NCI-H1092 (cell line): ENCODE measurements around the gene LRP1.

Experiments
- DNase-seq: peaks from one replicate; lab custom pipeline; 2025; lab: John Stamatoyannopoulos, UW

LRP1 gene

DNA sequence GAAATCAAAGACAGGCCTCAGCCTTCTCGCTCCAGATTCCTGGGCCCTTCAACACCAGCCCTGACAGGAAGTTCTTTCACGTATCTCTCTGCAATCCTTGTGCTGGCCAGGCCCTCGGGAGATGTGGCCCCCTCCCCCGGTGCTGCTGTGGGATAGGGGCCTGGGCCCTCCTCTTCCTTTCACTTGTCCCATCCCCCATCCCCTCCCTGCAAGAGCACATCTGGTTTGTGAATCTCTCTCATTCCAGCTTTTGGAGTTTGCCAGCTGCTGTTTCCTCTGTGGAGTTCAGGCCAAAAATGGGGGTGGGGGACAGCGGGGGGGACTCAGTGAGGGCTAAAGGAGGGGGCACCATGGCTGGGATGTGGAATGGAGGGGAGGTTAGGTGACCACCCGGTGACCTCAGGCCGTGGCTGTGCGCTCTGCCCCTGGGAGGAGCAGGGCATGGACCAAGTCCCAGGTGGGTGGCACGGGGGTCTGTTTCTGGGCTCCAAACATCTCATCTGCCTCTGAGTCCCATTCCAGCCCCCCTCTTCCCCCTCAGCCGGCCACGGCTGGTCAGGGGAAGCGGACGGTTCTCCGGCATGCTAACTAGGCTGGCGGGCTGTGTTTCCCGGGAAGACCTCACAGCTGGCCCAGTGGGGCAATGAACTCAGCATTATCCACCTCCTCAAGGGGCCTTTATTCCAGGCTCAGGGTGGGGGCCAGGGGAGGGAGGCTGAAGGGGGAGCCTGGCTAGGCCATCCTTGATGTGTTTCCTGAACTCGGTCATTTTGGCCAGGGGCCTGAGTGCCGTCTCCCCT lies 7.4 kb downstream of the LRP1 start:
- DNase-seq = no peak

DNA sequence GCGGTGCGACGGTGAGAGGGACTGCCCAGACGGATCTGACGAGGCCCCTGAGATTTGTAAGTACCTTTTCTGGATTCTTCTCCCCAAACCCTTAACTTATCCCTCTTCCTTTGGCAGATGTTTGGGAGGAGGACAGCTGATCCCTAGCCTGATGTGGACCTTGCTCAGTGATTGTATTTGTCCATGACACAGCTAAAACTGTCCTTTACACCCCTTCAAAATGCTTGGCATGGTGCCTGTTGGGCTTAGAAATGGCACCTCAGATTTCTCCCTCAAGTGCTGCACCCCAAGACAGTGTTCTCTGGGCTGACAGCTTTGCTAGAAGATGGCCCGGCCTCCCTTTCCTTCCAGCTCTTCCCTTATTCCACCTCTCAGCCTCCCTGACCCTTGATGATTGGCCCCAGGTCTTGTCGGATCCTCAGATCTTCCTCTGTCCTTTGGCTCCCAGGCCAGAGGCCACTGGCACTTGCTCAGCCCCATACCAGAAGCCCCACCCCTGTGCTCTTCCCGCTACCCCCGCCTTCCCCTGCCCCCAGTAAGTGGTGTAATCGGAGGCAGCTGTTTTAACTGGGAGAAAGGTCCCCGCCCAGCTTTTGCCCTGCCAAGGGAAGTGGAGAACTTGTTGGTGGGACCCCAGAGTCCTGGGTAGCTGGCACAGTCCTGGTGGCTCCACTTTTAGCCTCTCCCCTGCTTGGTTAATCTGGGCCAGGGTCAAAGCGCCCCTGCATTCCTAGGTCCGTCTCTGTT lies 10.4 kb downstream of the LRP1 start:
- no peak for DNase-seq

DNA sequence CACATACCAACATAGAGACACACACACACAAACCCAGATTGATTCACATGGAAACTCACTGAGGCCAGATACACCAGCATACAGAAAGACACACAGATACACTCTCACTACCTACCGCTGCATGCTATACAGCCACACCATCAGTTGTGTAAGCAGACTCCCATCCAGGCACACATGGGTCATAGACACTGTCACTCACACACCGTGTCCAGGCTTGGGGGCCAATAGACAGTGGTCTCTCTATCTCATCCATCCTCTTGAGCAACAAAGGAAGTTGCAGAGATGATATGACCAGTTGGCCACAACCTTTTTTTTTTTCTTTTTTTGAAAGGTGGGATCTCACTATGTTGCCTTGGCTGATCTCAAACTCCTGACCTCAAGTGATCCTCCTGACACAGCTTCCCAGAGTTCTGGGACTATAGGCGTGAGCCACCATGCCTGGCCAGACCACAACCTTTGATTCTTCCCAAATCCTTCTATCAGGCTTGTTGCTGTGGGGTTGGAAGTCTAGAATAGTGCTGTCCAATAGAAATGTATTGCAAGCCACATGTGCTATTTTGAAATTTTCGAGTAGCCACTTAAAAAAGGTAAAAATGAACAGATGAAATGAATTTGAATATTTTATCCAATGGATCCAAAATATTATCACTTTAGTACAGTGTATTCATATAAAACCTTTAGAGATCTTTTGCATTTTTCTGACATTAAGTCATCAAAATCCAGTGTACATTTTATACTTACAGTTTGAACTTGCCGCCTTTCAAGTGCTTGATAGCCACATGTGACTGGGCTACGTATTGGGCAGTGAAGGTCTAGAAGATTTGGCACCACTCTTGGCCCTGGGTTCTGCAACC lies 11.7 kb downstream of the LRP1 start:
- no peak for DNase-seq

DNA sequence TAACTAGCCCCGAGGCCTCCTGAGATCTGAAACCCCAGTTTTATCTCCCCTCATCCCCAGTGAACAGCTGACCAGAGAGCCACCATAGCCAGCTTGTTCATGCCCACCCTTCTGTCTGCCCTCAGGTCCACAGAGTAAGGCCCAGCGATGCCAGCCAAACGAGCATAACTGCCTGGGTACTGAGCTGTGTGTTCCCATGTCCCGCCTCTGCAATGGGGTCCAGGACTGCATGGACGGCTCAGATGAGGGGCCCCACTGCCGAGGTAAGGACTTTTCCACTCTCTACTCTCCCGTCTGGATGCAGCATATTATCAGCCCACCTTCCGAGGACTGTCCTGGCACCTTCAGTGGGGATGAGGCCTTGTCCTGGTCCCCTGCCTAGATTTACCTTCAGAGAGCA lies 13.0 kb downstream of the LRP1 start:
- DNase-seq = no peak

DNA sequence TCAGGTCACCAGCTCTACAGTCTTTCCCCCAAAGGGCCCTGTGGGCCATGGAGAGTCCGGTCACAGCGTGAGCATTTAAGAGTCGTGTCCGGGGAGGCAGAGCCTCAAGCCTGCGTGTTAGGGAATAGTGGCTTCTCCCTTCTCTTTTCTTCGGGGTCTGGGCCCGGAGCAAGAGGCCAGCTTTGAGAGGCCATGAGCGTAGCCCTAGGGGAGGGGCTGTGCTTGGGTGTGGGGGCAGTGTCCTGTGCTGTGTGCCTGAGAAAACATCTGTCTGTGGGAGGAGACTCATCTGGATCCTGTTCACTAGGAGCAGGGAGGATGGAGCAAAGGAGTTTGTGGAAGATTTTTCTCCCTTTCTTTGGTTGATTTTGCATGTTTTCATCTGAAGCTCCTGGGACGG lies 13.8 kb downstream of the LRP1 start:
- no peak for DNase-seq

DNA sequence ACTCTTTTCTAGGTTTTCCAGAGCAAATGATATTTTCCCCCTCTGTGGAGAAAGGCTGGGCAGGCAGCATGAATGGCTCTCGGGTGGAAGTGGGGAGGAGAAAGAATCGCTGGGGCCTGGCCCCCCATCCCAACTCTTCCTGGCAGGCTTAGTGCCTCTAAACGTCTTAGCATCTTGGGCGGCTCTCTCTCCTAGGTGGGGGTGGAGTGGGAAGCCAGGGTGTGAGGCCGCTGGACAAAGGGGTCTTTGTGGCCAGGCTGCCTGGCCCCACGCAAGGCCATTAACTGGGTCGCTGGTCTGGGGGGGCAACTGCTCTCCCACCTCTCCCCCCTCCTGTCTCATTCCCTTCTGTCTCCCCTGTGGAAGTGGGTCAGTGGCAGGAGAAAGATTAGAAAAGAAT lies 14.4 kb downstream of the LRP1 start:
- no peak for DNase-seq

DNA sequence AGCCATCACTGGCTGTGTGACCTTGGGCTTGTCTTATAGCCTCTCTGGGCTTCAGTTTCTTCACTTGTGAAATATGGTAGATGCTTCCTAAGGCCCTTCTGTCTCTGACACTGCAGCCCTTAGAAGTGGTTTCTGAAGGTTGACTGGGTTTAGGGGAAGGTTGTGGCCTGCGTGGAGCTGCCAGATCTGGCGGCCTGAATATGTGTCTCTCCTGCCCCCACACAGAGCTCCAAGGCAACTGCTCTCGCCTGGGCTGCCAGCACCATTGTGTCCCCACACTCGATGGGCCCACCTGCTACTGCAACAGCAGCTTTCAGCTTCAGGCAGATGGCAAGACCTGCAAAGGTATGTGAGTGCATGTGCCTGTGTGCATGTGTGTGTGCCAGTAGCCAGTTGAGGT lies 15.2 kb downstream of the LRP1 start:
- DNase-seq = no peak

DNA sequence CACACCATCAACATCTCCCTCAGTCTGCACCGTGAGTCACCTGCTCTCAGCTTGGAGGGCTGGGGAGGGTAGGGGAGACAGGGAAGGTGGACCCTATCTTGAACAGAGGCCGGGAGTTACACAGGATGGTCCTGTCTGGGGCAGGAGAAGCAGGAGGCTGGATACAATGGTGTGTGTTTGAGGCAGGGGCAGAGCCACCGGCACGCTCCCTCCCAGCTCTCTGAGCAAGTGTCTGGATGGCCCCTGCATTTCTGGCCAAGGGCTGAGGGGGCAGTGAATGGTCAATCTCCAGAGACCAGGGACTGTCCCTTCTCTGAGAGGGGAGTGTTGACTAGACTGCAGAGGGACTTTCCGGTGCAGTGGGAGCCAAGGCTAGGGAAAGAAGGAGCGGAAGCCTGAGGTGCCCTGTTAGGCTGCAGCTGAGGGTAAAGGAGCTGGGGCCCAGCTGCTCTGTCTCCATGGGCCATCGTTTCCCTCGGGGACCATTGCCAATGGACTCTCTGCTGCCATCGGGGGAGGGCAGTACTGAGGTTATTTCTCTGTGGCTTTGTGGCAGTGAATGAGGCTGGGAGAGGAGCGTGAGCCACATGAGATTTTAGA lies 17.3 kb downstream of the LRP1 start:
- DNase-seq = no peak

DNA sequence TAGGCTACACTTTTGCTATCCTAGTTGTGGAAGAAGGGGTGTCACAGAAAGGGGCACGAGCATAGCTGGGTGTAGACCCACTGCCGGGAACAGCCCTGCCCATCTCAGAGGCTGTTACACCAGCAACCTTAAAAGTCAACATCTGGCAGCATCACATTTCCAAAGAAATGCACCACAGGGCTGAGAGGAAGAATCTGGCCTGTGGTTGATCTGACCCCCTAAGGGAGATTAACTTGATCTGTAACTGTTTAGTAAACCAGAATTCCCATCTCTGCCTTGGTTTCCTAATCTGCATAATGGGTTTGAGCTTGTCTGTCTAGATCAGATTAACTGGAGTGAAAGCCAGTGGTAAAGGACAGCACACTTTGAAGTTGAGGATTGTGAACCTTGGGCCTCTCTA lies 17.8 kb downstream of the LRP1 start:
- no peak for DNase-seq

DNA sequence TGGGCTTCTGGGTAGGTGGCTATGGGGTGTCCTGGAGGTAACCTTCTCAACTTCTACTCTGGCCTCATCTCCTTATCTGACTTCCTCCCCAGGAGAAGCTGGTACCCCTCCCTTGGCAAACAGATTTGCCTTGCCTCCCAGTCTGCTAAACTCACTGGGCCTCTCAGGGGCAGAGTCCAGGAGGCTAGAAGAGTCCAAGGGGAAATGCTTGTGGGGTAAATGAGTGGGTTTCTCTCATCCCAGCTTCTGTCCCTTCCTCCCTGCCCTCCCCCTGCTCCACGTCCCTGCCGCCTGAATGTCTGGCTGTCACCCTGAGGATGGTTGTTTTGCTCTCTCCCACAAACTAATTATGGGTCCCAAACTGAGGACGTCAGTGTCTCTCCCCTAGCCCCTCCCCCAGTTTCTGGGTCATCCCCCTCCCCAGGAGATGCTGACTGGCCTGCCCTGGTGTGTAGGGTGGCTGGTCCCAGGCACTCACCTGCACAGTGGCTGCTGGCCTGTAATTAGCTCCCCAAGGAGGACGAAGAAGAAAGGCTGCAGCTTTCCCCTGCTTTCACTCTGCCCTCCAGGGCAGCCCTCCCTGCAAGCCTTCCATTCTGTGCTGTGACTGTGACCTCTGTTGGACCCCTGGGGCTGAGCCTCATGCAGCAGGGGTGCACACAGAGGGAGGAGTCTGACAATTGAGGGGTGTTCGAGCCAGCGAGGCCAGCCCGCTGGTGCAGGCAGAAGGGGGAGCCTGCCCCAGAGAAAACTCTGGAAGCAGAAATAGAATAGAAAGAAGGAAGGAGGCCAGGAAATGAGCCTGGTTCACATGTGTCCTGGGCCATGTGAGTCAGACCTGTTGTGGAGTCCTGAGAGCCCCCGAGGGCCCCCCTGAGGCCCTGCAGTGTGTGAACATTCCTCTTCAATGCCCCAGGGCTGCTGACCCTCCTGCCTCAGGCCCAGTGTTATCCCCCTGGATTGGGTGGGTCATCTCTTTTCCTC lies 19.0 kb downstream of the LRP1 start, which contains the start of gene LRP1-AS:
LRP1-AS (minus strand) TSS at position 659 of the 984 bp plus-strand sequence.
- DNase-seq = no peak

DNA sequence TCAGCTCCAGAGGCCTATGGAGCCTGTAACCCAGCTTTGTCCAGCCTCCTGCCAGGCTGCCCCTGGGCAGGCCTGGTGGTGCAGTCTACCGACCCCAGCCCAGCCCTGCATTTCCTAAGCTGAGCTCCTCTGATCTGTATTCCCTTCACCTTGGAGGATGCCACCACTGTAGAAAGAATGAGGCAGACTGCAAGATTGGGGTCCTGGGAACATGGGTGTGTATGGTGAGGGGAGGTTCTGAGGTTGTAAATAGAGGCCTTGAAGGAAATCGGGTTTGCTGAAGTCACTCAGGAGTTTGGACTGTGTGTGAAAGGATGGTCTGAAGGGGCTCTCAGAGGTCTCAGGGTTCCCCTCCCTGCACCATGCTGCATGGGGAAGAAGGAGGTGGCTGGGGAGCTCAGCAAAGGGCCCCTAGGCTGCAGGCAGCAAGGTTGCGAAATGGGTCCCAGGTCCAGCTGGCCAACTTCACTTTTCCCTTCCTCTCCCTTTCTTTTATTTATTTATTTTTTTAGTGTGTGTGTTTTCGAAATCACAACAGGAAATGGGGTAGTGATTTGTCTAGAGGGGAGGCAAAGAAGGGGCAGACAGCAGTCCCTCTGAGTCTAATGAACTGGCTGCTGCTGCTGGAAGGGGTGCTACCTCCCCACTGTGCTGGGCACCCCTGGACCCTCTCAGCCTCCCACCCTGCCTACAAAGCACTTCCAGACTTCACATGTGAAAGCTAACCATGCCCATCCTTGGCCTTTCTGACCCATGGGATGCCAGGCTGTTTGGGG lies 20.4 kb downstream of the LRP1 start:
- DNase-seq = no peak

DNA sequence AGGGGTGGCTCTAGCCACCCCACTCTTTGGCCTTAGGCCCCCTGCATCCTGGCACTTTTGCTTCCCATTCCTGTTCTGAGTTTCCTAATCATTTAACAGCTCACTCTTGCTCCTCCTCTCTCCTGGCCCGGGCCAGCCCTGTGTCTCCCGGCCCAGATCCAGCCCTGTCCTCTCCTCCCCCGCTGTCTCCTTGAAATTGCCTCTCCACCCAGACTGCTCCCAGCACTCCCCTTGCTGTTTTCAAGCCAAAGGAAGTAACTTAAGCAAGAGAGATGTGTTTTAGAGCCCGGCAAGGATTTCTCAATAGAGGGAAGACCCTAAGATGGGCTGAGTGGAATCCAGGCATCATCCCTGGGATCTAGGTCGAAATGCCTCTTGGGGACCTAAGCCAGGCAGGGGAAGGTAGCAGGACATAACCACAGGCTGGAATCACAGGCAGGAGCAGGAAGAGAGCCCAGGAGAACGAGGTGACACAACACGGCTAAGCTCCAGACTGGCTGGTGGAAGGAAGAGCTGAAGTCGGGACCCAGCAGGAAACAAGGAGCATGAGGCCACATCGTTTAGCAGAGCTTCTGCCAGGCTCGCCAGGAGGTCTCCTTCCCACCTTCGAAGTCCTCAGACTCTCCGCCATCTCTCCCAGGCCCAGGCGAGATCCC lies 21.1 kb downstream of the LRP1 start:
- DNase-seq = no peak

DNA sequence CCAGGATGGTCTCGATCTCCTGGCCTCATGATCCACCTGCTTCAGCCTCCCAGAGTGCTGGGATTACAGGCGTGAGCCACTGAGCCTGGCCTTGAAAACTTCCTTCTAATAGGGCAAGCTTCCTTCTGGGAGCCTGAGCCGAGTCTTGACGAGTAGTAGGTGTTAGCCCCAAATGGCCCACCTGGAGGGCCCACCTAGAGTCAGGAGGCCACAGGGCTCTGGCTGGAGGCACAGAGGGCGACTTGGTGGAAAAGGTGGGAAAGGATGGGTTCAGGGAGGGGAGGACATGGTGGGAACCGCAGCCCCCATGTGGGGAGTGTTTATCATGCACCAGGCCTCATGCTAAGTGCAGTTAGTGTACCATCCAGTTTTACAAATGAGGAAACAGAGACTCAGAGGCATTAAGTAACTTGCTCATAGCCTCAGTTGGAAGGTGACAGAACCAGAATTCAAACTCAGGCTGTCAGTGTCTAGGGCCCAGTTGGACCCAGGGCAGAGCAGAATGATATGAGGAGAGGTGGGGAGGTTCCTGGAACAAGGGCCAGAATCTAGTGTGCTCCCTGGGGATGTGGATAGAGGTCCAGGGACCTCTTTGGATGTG lies 22.2 kb downstream of the LRP1 start:
- DNase-seq = no peak

DNA sequence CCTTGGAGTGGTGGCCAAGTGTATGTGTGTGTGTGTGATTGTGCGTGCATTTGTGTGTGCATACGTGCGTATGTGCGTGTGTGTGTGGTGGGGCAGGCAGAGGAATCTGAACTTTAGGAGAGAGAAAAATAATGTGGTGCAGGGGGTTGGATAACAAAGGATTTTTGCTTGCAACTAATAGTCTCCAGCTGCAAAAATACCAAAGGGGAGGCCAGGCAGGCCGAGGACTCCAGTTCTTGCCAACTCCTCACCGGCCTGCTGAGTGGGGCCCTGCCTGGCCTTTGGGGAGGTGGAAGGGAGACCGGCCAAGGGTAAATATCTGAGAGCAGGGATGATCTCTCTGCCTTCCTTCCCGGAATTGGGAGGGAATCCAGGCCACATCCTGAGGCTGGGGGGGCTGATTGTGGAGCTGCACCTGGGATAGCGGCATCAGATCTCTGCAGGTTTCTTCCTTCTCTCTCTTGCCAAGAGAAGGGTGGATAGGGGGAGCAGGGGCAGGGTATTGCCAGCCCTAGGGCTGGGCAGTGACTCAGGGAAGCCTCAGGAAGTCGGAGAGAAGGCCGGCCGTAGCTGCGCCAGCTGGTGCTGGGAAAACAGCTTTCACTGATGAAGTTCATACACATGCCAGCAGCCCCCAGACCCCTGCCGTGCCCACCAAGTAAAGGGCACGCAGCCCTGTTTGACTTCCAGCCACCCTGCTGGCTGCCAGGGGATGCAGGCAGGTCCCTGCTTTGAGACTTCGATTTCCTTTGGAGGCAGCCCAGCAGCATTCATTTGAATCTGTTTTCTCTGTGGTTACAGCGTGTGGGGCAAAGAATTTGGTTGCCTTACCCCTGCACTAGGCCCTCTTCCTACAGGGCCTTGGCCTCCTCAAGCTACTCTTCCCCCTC lies 23.7 kb downstream of the LRP1 start:
- no peak for DNase-seq

DNA sequence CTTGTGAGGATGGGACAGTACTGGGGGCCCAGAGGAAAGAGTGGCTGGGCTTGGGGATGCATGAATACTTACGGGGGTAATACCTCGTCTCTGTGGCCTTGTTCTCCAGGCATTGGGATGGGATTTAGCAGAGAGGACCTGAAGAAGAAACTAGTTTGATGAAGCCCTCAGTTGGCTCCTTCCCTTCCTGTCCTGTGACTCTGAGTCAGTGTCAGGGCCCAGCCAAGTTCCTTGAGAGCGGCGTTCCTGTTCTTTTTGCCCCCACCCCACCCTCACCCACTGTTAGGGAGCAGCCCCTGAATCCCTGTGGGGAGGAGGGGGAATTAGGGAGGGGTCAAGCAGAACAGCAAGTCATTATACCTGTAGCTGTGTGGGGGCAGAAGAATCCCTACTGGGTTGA lies 24.4 kb downstream of the LRP1 start:
- DNase-seq = no peak

DNA sequence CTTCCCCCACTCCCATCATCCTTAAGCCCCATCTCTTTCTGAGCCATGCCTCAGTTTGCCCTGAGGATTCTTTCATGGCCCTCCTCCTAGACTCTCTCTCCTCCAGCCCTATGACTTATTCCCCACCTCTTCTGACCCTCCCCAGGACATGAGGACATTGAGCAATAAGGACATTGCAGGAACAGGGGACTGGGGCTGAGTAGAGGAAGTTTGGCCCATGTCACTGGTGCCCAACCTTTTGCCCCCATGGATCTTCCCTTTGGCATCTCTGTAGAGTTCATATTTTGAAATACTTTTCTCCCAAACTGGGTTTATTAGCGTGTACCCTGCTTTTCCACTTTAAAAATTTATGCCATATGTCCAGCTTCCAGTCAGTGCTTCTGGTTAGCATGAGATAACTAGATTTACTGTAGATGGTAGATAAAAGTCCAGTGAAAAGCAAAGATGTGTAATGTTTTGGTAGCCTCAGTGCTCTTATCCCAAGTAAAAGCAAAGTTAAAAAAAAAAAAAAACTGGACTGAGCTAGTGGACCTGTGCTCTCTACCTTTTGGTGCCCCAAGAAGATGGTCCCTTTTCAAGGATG lies 25.2 kb downstream of the LRP1 start:
- no peak for DNase-seq

DNA sequence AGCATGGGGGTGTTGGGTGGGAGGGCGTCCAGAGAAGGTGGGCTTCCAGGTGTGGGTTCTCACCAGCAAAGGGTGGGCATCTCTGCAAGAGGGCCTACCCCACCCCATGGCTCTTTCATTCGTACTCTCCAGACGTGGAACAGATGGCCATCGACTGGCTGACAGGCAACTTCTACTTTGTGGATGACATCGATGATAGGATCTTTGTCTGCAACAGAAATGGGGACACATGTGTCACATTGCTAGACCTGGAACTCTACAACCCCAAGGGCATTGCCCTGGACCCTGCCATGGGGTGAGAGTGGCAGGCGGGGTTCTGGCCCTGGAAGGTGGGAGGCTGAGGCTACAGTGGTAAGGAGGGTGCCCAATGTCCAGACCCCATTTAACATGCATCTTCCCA lies 25.8 kb downstream of the LRP1 start:
- no peak for DNase-seq
